DND-41 (cell line): ENCODE data around the gene TTLL11.

Experiments
- ATAC-seq: fragments of 200-7000 bp; cut with Tn5 transposase; 3 replicates; pipeline ENCODE4 v1.9.1; 2021; ENCODE audit warnings: low read depth; ENCODE audit not compliant: insufficient read depth
- DNase-seq: peaks from one replicate; pipeline ENCODE4 v3.0.0-alpha.2; 2020
- H2AFZ ChIP-seq: 2 replicates; pipeline ENCODE4 v1.6.0; 2012; ENCODE audit warnings: low read depth, low read length
- H3K27ac ChIP-seq: 2 replicates; pipeline ENCODE4 v1.5.1; 2012; ENCODE audit warnings: low read length, inconsistent platforms
- H3K27me3 ChIP-seq: fragments of 200-600 bp; sonication (generic); 2 replicates; pipeline ENCODE4 v1.6.0; 2012; ENCODE audit warnings: low read length, mild to moderate bottlenecking, inconsistent platforms; ENCODE audit not compliant: insufficient read depth, poor library complexity
- H3K36me3 ChIP-seq: 2 replicates; pipeline ENCODE4 v1.5.1; 2012; ENCODE audit warnings: low read length, inconsistent platforms; ENCODE audit not compliant: insufficient read depth
- H3K4me1 ChIP-seq: 2 replicates; pipeline ENCODE4 v1.5.1; 2012; ENCODE audit warnings: mild to moderate bottlenecking, low read length; ENCODE audit not compliant: insufficient read depth
- H3K4me2 ChIP-seq: 2 replicates; pipeline ENCODE4 v1.6.0; 2012; ENCODE audit warnings: mild to moderate bottlenecking, moderate library complexity, low read length, inconsistent platforms; ENCODE audit not compliant: insufficient read depth
- H3K4me3 ChIP-seq, 2 experiments: fragments of 200-600 bp in 1 of 2; shearing (Covaris generic) in 1 of 2; 2 replicates each; pipeline ENCODE4 v1.5.1; 2012 to 2016; ENCODE audit warnings: inconsistent platforms in 2 of 2, low read length in 2 of 2, mild to moderate bottlenecking in 2 of 2, low read depth in 1 of 2, moderate library complexity in 1 of 2
- H3K79me2 ChIP-seq: 2 replicates; pipeline ENCODE4 v1.6.0; 2012; ENCODE audit warnings: low read length, inconsistent platforms; ENCODE audit not compliant: insufficient read depth
- H3K9ac ChIP-seq: 2 replicates; pipeline ENCODE4 v1.6.0; 2012; ENCODE audit warnings: low read depth, mild to moderate bottlenecking, inconsistent platforms, low read length, moderate library complexity
- H3K9me3 ChIP-seq: 2 replicates; pipeline ENCODE4 v1.5.1; 2012; ENCODE audit warnings: low read length, moderate library complexity, mild to moderate bottlenecking, inconsistent platforms; ENCODE audit not compliant: insufficient read depth, severe bottlenecking
- H4K20me1 ChIP-seq: 2 replicates; pipeline ENCODE4 v1.6.0; 2012; ENCODE audit warnings: low read length; ENCODE audit not compliant: insufficient read depth
- CTCF ChIP-seq: IDR thresholded peaks from 2 replicates; pipeline ENCODE4 v1.5.1; 2012; ENCODE audit warnings: borderline replicate concordance, low read length, moderate library complexity, mild to moderate bottlenecking; ENCODE audit not compliant: poor library complexity, severe bottlenecking; ENCODE audit errors: extremely low read depth
- EZH2 ChIP-seq: IDR thresholded peaks from 3 replicates; pipeline ENCODE4 v1.6.1; 2012; ENCODE audit warnings: borderline replicate concordance, low read depth, mild to moderate bottlenecking, moderate library complexity, low read length, inconsistent platforms; ENCODE audit not compliant: severe bottlenecking

Gene TTLL11

GRCh38 chr9:121876658-121877271 is 216.3 kb downstream of the TTLL11 start:
- Histone ChIP-seq H3K9ac (no peak overlapping the region), H3K9me3 (no peaks in the 10 kb centered on the region), H3K4me2 (no peak overlapping the region), H3K27me3 (no peaks in the 10 kb centered on the region), H4K20me1 (no peaks in the 10 kb centered on the region), H3K27ac (no peak overlapping the region), H3K79me2 (no peaks in the 10 kb centered on the region), H3K4me1 (no peaks in the 10 kb centered on the region), H3K4me3 (no peak overlapping the region), H3K36me3 (no peaks in the 10 kb centered on the region), H2AFZ (no peak overlapping the region)
- no peak for DNase-seq
- no peak for ATAC-seq
- TF ChIP-seq EZH2 (no peak), CTCF (no peak)

- H3K36me3 ChIP-seq, result no peaks in the 10 kb centered on the region
- no peaks in the 10 kb centered on the region for H3K27me3 ChIP-seq
- ATAC-seq, result no peak
- no peak overlapping the region for H3K4me2 ChIP-seq
- H3K4me1 ChIP-seq, result no peaks in the 10 kb centered on the region
- no peaks in the 10 kb centered on the region for H3K79me2 ChIP-seq
- no peak for TF ChIP-seq CTCF
- TF ChIP-seq EZH2, result no peak
- DNase-seq, result no peak
- no peak overlapping the region for H3K4me3 ChIP-seq
- no peak overlapping the region for H3K9ac ChIP-seq
- H2AFZ ChIP-seq, result no peak overlapping the region
- H4K20me1 ChIP-seq, result no peaks in the 10 kb centered on the region
- no peak overlapping the region for H3K27ac ChIP-seq
- no peaks in the 10 kb centered on the region for H3K9me3 ChIP-seq
These were observed 216.9 kb downstream of the TTLL11 start for GRCh38 chr9:121876255-121876654.

- H2AFZ ChIP-seq, result no peak overlapping the region
- H3K4me3 ChIP-seq, result no peak overlapping the region
- H3K9me3 ChIP-seq, result no peaks in the 10 kb centered on the region
- DNase-seq (no peak), ATAC-seq (no peak)
- TF ChIP-seq EZH2 (no peak), CTCF (no peak)
- no peak overlapping the region for H3K4me2 ChIP-seq
- no peaks in the 10 kb centered on the region for H4K20me1 ChIP-seq
- no peak overlapping the region for H3K9ac ChIP-seq
- H3K79me2 ChIP-seq, result no peaks in the 10 kb centered on the region
- H3K27ac ChIP-seq, result no peak overlapping the region
- no peaks in the 10 kb centered on the region for H3K36me3 ChIP-seq
- no peaks in the 10 kb centered on the region for H3K27me3 ChIP-seq
- no peaks in the 10 kb centered on the region for H3K4me1 ChIP-seq
These were observed 218.6 kb downstream of the TTLL11 start for GRCh38 chr9:121874524-121874923.

GRCh38 chr9:121871431-121872025 is 221.6 kb downstream of the TTLL11 start:
- H3K9me3 ChIP-seq, result no peaks in the 10 kb centered on the region
- ATAC-seq (no peak), DNase-seq (no peak)
- no peak overlapping the region for H3K4me3 ChIP-seq
- H4K20me1 ChIP-seq, result no peaks in the 10 kb centered on the region
- no peaks in the 10 kb centered on the region for H3K79me2 ChIP-seq
- H3K27me3 ChIP-seq, result peaks cover 3% of the 10 kb centered on the region
- H2AFZ ChIP-seq, result no peak overlapping the region
- H3K36me3 ChIP-seq, result no peaks in the 10 kb centered on the region
- no peaks in the 10 kb centered on the region for H3K4me1 ChIP-seq
- TF ChIP-seq CTCF, result no peak
- no peak for TF ChIP-seq EZH2
- H3K9ac ChIP-seq, result no peak overlapping the region
- no peak overlapping the region for H3K27ac ChIP-seq
- H3K4me2 ChIP-seq, result no peak overlapping the region
